SK-N-MC (cell line): ENCODE data around the gene DPH7.
A peak's percentile ranks its signal among the peaks of the same experiment; 100 is the strongest.
"Not testable (repeated sequence)": the region's sequence is repeated elsewhere in the genome, so short reads cannot be mapped to it uniquely, and the experiment has no call there.

ENCODE experiments used
- DNase-seq: peaks from one replicate; pipeline ENCODE4 v3.0.0-alpha.2; 2011; ENCODE audit warnings: low read depth, low spot score
- H3K27ac ChIP-seq: fragments of 200-600 bp; sonication (generic); 2 replicates; pipeline ENCODE4 v1.5.1; 2016; ENCODE audit warnings: mixed run types
- H3K36me3 ChIP-seq: fragments of 200-600 bp; sonication (generic); 2 replicates; pipeline ENCODE4 v1.6.1; 2017; ENCODE audit warnings: antibody characterized with exemption, low read length, mixed read lengths; ENCODE audit not compliant: insufficient read depth
- H3K4me3 ChIP-seq: fragments of 200-600 bp; sonication (generic); 2 replicates; pipeline ENCODE4 v1.5.1; 2016
- H3K9ac ChIP-seq: fragments of 200-600 bp; sonication (generic); 2 replicates; pipeline ENCODE4 v1.8.0; 2017; ENCODE audit warnings: mixed run types, mixed read lengths; ENCODE audit not compliant: insufficient read length
- H3K9me3 ChIP-seq: fragments of 200-600 bp; sonication (generic); 2 replicates; pipeline ENCODE4 v1.6.1; 2017; ENCODE audit warnings: low read depth, mild to moderate bottlenecking, antibody characterized with exemption, low read length, moderate library complexity, mixed read lengths
- EZH2 ChIP-seq: fragments of 200-600 bp; sonication (generic); IDR thresholded peaks from one replicate; pipeline ENCODE4 v1.6.1; 2017; ENCODE audit warnings: antibody characterized with exemption
- FOXP2 ChIP-seq: optimal IDR thresholded peaks from 2 replicates; pipeline ENCODE3; 2011; ENCODE audit warnings: mild to moderate bottlenecking, moderate library complexity; ENCODE audit not compliant: insufficient read depth; ENCODE audit errors: extremely low read length, control extremely low read depth
- POLR2AphosphoS5 ChIP-seq: IDR thresholded peaks from 2 replicates; pipeline ENCODE4 v1.6.1; 2012; ENCODE audit warnings: mild to moderate bottlenecking, low read depth, low read length, borderline replicate concordance

The DPH7 gene

DNA sequence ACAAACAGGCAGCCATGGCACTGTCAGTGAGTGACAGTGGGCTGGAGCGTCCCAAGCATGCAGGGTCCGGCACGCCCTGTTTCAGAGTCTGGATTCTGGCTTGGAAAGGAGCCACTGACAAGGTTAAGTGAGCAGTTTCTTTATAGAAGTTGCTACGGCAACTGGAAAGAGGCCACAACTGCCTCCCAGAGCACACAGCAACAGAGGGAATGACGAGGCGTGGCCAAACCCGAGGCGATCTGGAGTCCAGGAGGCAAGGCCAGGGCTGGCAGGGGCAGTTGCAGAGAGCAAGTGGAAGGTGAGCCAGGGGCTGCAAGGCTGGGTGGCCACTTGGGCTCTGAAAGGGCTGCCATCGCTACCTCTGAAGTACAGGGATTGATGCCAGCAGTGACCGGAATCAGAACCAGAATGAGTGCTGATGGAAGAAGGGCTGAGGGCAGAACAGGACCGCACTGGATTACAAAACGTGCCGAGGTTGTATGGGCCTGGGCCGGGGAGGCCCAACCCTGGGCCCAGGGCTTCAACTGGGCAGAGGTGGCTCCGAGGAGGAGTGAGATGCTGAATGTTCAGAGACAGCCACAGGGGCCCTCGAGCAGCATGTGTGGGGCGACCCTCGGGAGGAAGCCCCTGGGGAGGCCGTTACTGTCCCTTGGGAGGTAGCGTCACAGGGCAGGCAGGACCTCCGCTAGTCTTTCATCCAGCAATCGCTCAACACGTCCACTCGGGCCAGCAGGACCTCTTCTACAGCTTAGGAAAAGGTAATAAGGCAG, 22.5 kb downstream of the DPH7 start:
- H3K9ac ChIP-seq = no peak overlapping the region
- H3K4me3 ChIP-seq = no peak overlapping the region
- H3K27ac ChIP-seq = no peak overlapping the region
- H3K36me3 ChIP-seq = peaks cover 26% of the 10 kb centered on the region; the same call in 1 of the 2 replicates
- TF ChIP-seq FOXP2 = no peak
- TF ChIP-seq EZH2 = no peak
- TF ChIP-seq POLR2AphosphoS5 = no peak
- H3K9me3 ChIP-seq = no peaks in the 10 kb centered on the region
- DNase-seq = no peak

GRCh38 chr9:137555179-137555578, 23.5 kb downstream of the DPH7 start:
- DNase-seq = no peak
- H3K9ac ChIP-seq = no peak overlapping the region
- no peak overlapping the region for H3K4me3 ChIP-seq
- peaks cover 26% of the 10 kb centered on the region; the same call in 1 of the 2 replicates for H3K36me3 ChIP-seq
- H3K27ac ChIP-seq = no peak overlapping the region
- no peak for TF ChIP-seq EZH2
- TF ChIP-seq POLR2AphosphoS5 = no peak
- no peak for TF ChIP-seq FOXP2
- H3K9me3 ChIP-seq = no peaks in the 10 kb centered on the region

GRCh38 chr9:137554349-137554748, 24.4 kb downstream of the DPH7 start:
- peaks cover 23% of the 10 kb centered on the region; the same call in 1 of the 2 replicates for H3K36me3 ChIP-seq
- H3K9ac ChIP-seq = no peak overlapping the region
- H3K27ac ChIP-seq = no peak overlapping the region
- H3K9me3 ChIP-seq = no peaks in the 10 kb centered on the region
- no peak overlapping the region for H3K4me3 ChIP-seq
- TF ChIP-seq POLR2AphosphoS5 = no peak
- no peak for DNase-seq

GRCh38 chr9:137553654-137554053, 25.1 kb downstream of the DPH7 start:
- peaks cover 23% of the 10 kb centered on the region; the same call in 1 of the 2 replicates for H3K36me3 ChIP-seq
- H3K9me3 ChIP-seq, H3K4me3 ChIP-seq, H3K9ac ChIP-seq, H3K27ac ChIP-seq, DNase-seq: not testable (repeated sequence)

DNA sequence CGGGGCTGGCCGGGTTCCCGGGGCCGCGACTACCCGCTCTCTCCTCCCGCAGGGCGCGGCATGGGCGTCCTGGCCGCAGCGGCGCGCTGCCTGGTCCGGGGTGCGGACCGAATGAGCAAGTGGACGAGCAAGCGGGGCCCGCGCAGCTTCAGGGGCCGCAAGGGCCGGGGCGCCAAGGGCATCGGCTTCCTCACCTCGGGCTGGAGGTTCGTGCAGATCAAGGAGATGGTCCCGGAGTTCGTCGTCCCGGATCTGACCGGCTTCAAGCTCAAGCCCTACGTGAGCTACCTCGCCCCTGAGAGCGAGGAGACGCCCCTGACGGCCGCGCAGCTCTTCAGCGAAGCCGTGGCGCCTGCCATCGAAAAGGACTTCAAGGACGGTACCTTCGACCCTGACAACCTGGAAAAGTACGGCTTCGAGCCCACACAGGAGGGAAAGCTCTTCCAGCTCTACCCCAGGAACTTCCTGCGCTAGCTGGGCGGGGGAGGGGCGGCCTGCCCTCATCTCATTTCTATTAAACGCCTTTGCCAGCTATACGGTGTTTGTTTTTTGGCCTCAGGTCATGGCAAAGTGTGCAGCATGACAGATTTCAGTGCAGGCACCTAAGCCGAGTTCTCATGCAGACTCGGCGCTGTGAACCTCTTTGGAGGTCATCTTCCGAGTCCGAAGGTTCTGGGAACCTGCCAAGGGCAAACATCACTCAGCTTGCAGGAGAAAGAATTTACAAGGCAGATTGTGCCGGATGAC, 26.5 kb downstream of the DPH7 start:
- H3K9me3 ChIP-seq = no peaks in the 10 kb centered on the region
- peaks cover 16% of the 10 kb centered on the region; the same call in 1 of the 2 replicates for H3K36me3 ChIP-seq
- no peak overlapping the region for H3K27ac ChIP-seq
- TF ChIP-seq FOXP2 = no peak
- TF ChIP-seq POLR2AphosphoS5 = no peak
- TF ChIP-seq EZH2 = no peak
- DNase-seq = no peak
- peak overlapping the region; percentile 84 for H3K9ac ChIP-seq
- peak overlapping the region; percentile 92 for H3K4me3 ChIP-seq

DNA sequence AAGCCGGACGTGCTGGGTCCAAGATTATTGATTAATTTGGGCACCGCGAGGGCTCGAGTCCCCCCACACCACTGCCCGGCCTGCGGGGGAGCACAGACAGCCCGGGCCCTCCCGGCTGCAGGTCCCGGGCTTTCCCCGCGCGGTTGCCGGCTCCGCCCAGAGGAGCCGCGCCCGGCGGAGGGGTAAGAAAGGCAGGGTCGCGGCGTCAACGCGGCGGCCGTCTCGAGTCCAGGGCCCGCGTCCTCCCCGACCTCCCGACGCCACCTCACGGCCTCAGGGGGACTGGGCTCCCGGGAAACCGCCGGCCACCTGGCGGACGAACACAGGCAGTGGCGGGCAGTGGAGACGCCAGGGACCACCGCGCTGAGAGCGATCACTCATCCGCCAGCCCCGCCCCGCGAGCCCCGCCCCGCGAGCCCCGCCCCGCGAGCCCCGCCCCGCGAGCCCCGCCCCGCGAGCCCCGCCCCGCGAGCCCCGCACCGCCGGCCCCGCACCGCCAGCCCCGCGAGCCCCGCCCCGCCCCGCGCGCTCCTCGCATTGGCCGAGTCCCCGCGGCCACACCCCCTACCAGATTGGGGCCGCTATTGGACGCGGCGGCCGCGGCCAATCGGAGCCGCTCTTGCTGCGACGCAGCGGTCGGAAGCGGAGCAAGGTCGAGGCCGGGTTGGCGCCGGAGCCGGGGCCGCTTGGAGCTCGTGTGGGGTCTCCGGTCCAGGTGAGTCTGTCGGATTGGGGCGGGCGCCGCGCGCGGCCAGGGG, 27.3 kb downstream of the DPH7 start, which contains the start of gene MRPL41:
MRPL41 (plus strand) TSS at position 616 of the 758 bp plus-strand sequence. CDS start 203 bp downstream, outside the sequence.
- no peak for TF ChIP-seq EZH2
- TF ChIP-seq FOXP2 = no peak
- peak; percentile 73; the same call in 1 of the 2 replicates for TF ChIP-seq POLR2AphosphoS5
- peaks cover 13% of the 10 kb centered on the region; the same call in 1 of the 2 replicates for H3K36me3 ChIP-seq
- no peak within 1 kb of the TSS for H3K27ac ChIP-seq
- peak within 1 kb of the TSS; percentile 84 for H3K9ac ChIP-seq
- peak within 1 kb of the TSS; percentile 92 for H3K4me3 ChIP-seq
- no peaks in the 10 kb centered on the region for H3K9me3 ChIP-seq
- DNase-seq = no peak

DNA sequence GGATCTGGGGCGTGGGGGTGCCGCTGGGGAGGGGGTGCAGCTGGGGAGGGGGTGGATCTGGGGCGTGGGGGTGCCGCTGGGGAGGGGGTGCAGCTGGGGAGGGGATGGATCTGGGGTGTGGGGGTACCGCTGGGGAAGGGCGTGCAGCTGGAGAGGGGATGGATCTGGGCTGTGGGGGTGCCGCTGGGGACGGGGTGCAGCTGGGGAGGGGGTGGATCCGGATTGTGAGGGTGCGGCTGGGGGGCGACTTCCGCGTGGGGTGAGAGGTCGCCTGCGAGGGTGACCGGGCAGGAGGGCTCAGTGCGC, 27.8 kb downstream of the DPH7 start:
- Histone ChIP-seq H3K4me3 (peak overlapping the region; percentile 87), H3K9ac (peak overlapping the region; percentile 53)
- not testable (repeated sequence) for H3K36me3 ChIP-seq, H3K9me3 ChIP-seq, H3K27ac ChIP-seq, DNase-seq

DNA sequence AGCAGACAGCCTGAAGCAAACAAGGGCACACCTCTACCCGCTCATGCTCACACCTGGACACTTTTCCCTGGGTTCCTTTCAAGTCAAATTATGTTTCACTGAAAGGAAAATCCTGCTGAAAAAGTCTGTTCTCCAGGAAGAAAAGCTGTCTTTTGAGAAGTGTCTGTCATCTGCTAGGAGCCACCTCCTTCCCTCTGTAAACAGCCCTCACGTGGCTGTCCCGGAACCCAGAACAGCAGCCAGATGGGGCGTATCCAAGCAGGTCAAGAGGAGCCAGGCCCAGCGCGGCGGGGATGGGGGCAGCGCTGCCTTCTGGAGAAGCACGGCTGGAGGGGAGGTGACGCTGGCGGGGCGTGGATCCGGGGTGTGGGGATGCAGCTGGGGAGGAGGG, 28.5 kb downstream of the DPH7 start, which contains the start of gene PNPLA7:
PNPLA7 (minus strand) TSS at position 172 of the 391 bp plus-strand sequence. CDS start 205 bp downstream, outside the sequence.
- no peak for DNase-seq
- no peak within 1 kb of the TSS for H3K27ac ChIP-seq
- H3K4me3 ChIP-seq = peak within 1 kb of the TSS; percentile 87
- TF ChIP-seq EZH2 (no peak), FOXP2 (no peak), POLR2AphosphoS5 (no peak)
- peak within 1 kb of the TSS; percentile 53 for H3K9ac ChIP-seq
- H3K9me3 ChIP-seq = no peaks in the 10 kb centered on the region
- peaks cover 4% of the 10 kb centered on the region; the same call in 1 of the 2 replicates for H3K36me3 ChIP-seq
